Skin epidermis (tissue), 12 donors: ENCODE results near the gene VWA5B1.
"Not testable (repeated sequence)": the region's sequence is repeated elsewhere in the genome, so short reads cannot be mapped to it uniquely, and the experiment has no call there.

Experiments
- H3K27ac ChIP-seq, 21 experiments: fragments of 200-600 bp; sonication (generic) in 11 of 21; one replicate each; pipeline ENCODE4 v1.5.0; 2020; ENCODE audit warnings: mild to moderate bottlenecking in 3 of 21, inconsistent platforms in 2 of 21, moderate library complexity in 2 of 21
- H3K4me3 ChIP-seq, 7 experiments: fragments of 200-600 bp; sonication (generic) in 2 of 7; one replicate each; pipeline ENCODE4 v1.5.0; 2020; ENCODE audit warnings: inconsistent platforms in 2 of 7, mild to moderate bottlenecking in 2 of 7, moderate library complexity in 1 of 7

VWA5B1 gene, protein sequence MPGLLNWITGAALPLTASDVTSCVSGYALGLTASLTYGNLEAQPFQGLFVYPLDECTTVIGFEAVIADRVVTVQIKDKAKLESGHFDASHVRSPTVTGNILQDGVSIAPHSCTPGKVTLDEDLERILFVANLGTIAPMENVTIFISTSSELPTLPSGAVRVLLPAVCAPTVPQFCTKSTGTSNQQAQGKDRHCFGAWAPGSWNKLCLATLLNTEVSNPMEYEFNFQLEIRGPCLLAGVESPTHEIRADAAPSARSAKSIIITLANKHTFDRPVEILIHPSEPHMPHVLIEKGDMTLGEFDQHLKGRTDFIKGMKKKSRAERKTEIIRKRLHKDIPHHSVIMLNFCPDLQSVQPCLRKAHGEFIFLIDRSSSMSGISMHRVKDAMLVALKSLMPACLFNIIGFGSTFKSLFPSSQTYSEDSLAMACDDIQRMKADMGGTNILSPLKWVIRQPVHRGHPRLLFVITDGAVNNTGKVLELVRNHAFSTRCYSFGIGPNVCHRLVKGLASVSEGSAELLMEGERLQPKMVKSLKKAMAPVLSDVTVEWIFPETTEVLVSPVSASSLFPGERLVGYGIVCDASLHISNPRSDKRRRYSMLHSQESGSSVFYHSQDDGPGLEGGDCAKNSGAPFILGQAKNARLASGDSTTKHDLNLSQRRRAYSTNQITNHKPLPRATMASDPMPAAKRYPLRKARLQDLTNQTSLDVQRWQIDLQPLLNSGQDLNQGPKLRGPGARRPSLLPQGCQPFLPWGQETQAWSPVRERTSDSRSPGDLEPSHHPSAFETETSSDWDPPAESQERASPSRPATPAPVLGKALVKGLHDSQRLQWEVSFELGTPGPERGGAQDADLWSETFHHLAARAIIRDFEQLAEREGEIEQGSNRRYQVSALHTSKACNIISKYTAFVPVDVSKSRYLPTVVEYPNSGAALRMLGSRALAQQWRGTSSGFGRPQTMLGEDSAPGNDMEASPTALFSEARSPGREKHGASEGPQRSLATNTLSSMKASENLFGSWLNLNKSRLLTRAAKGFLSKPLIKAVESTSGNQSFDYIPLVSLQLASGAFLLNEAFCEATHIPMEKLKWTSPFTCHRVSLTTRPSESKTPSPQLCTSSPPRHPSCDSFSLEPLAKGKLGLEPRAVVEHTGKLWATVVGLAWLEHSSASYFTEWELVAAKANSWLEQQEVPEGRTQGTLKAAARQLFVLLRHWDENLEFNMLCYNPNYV

DNA sequence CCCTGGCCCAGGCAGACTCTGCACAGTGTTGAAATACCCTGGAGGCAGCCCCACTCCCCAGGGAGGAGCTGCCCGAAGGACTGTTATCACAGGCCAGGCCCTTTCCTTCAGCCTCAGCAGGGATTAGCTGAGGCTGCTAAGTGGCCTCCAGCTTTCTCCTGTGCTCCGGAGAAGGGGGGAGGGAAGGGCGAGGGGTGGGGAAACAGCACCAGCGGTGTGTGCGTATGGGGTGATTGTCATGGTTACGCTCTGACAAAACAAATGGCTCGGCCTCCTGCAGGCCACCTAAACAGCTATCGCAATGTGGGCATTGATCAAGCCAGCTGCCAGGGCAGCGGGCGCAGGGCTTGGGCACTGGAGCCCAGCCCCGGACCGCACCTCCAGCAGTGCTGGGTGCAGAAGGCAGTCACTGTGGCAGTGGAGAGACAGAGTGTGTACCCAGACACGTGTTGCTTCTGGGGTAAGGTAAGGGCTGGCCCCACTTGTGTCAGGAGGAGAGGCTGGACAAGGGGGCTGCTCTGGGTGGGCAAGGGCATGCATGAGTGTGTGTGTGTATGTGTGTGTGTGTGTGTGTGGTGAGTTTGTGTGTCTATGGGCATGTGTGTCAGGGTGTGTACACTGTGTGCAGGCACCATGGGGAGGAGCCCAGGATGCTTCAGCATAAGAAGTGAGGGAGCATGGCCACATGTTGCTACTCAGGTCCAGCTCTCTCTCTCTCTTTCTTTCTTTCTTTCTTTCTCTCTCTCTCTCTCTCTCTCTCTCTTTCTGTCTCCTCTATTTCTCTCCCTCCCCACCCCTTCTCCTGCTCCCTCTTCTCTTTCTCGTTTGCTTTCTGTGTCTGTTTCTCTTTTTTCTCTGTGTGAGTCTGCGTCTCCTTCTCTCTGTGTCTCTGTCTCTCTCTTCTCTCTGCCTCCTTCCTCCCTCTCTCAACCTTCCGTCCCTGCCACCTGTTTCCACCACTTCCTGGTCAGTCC lies at the start of gene VWA5B1:
VWA5B1 (plus strand) TSS at position 252 of the 974 bp plus-strand sequence. CDS start 19,727 bp downstream, outside the sequence.
- Histone ChIP-seq H3K4me3 (no peak within 1 kb of the TSS), H3K27ac (no peak within 1 kb of the TSS)

DNA sequence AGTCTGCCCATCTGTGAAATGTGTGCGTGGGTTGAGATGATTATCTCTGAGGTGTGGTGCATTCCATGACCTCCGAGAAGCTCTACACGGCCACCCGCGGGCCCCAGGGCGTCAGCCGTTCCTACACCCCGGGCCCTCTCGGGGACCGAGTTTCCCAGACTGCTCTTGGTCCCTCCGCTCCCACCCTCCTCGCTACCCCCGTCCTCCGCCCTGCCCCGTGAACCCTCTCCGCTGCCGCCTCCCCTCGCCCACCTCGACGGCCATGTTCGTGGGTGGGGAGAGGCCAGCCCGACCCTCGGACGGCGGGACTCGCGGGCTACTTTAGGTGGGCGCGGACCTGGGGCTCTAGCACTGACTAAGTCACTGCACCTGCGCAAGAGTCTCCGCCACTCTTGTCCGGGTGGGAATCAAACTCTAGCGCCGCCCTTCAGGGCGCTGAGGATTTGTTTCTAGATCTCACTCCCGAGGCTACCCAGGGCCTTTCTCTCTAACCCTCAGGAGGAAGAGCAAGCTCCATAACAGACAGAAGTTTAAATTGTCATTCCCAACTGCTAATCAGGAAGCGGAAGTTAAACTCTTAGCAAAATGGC lies 47.7 kb upstream of the VWA5B1 start:
- Histone ChIP-seq H3K4me3 (no peak overlapping the region), H3K27ac (no peak overlapping the region)

DNA sequence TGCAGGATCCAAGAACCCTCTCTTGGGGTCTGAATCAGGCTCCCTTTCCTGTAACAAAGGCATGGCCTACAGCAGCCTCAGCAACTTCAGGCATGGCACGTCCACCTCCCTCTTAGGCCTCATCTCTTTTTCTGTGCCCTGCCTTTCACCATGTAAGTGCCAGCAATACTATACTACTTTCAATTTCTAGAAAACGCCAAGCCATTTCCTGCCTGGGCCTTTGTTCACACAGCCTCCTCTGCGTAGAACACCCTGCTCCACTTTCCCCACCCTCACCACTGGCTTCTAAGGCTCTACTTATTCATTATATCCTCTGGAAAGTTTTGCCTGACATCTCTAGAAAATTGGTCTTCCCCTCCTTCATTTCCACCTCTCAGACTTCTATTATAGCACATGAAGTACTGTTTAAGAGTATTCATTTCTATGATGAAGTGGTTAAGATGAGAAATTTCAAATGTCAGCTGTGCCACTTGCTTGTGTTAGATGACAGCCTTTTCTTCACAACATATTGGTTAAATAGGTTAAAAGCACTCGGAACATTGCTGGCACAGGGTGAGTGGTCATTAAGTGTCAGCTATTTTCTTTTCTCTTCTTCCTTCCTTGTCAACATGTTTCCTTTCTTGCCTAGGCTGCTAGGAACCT lies 41.6 kb upstream of the VWA5B1 start:
- Histone ChIP-seq H3K4me3 (no peak overlapping the region), H3K27ac (peak overlapping the region in 3 of 21 experiments; percentile 15 to 53 (median 17))

DNA sequence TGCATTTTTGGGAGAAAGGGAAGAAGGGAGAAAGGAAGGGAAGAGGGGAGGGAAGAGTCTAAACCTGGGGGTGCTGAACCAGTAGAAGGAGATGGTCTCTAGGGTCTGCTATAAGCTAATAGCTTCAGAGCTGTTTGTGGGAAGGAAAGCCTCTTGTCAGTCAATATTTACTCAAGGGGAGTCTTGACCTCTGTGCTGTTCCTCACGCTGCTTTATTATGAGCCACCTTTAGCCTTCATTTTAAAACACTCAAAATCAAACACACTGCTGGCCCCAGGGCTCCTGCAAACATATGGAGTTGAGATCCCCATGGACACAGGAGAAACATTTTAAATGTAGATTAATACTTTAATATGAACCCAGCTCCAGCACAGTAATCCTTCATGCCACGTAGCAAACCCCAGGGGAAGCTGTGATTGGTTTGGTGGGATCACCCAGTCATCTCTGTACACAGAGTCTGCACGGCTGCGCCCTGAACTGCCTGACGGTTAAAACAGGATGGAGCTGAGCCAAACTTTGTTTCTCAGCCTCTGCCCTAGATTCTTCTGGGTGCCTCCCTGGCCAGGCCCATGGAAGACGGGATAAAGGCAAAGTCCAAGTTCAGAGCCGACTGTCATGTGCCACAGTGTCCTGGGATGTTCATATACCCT lies 40.2 kb upstream of the VWA5B1 start:
- H3K27ac ChIP-seq: no peak overlapping the region

DNA sequence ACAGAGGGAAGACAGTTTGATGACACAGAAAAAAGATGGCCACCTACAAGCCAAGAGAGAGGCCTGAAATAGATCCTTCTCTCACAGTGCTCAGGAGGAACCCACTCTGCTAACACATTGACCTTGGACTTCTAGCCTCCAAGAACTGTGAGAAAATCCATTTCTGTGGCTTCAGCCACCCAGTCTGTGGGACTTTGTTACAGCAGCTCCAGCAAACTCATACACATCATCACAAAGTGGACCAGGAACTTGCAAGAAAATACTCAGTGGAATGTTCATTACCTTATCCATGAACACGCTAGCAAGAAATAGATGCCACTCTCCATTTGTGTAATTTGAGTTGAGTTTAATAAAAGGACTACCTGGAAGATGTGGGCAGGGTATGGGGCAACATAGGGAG lies 38.1 kb upstream of the VWA5B1 start:
- H3K27ac ChIP-seq: no peak overlapping the region
- H3K4me3 ChIP-seq: no peak overlapping the region

More for the DNA sequence above, 40.2 kb upstream of the VWA5B1 start:
- no peak overlapping the region for H3K4me3 ChIP-seq

DNA sequence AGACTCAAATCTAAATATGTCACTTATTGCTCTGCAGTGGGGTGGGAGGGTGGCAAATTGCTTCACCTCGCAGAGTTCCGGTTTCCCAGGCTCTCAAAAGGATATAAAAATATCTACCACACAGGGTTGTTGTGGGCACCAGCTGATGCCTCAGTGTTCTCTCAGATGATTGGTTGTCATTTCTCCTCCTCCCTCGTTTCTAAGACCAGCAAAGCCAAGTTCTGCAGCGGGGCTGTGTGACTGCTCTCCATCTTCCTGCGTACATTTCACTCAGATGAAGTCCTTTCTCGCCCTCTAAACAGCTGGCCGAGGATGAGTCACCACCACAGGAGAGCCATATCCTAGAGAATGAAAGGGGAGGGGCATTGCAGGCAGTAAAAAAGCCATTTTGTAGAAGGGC lies 35.0 kb upstream of the VWA5B1 start:
- H3K27ac ChIP-seq: no peak overlapping the region
- H3K4me3 ChIP-seq: no peak overlapping the region

DNA sequence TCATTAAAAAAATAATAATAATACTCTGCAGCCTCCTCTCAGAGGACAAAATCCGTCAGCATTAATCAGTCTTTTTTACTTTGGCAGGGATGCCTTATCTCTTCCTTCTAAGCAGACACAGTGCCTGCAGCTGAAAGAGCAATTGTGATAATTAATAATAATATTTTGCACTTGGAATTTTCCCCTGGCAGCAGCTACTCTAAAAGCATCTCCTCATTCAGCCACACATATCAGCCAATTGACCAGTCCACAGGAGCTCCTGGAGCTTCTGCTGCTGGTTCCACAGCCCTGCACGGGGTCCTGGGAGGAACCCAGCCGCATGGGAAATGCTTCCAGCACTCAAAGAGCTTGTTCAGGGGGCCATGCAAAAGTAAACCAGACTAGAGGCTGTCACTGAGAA lies 31.0 kb upstream of the VWA5B1 start:
- no peak overlapping the region for H3K27ac ChIP-seq

DNA sequence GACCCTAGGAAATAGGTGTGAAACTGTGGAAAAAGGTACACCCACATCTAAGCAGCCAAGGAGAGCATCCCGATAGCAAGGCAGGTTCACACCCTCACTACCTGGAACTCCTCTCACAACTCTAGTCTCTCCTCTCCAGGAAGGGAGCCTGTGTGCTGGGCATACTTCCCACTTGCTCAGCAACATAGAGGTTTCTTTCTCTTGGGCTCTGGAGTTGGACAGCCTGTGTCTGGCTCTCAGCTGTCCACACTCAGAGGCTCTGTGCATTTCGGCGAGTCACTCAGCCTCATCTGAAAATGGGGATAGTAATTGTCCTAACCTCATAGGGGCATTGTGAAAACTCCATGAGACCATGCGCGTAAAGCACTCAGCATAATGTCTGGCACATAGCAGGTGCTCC lies 29.6 kb upstream of the VWA5B1 start:
- H3K27ac ChIP-seq: no peak overlapping the region

More for the DNA sequence above, 31.0 kb upstream of the VWA5B1 start:
- no peak overlapping the region for H3K4me3 ChIP-seq

DNA sequence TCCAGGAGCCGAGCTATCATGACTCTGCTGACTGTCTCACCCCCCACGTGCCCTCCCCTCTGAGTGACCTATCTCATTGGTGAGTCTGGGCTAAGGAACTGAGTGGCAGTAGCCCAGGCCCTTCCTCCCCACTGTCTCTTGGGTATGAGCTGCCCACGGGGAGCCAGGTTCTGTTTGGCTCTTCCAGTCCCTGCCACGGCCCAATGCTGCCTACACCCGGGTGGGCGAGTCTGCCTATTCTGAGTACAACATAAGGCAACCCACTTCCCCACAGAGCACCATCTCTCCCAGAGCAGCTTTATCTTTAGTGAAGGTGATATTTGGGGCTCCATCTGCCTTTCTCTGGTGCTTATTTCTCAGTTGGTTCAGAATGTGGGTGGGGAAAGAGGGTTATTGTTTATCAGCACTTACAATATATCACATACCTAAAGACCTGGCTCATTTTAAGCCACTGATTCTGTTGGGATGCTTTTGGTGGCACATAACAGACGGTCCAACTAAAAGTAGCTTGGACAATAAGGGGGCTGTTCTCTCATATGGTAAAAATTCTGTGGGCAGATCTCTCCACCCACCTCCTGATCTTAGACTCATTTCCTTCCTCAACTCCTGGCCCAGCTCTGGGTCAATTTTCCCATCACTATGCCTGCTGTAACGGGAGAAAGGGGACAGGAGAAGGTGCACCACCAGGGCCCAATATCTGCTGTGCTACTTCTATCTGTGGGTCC lies 27.7 kb upstream of the VWA5B1 start:
- H3K27ac ChIP-seq: no peak overlapping the region
- no peak overlapping the region for H3K4me3 ChIP-seq

More for the DNA sequence above, 29.6 kb upstream of the VWA5B1 start:
- H3K4me3 ChIP-seq: no peak overlapping the region

DNA sequence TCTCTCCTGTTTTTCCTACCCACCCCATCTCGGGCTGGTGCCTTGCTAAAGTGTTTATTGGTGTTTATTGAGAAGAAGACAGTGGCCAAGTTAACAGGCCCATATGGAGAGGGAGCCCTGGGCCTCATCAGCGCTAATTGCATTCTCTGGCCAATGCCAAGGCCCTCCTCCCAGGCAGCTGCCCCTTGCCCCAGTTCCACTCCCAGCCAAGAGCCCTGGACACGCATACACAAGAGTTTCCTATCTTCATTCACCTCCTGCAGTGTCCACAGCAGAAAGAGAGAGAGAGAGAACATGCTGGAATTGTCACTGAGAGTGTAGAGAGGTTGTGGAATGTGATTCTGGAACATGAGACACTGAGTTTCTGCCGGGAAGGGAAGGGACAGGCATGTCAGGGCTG lies 25.4 kb upstream of the VWA5B1 start:
- Histone ChIP-seq H3K27ac (no peak overlapping the region), H3K4me3 (no peak overlapping the region)

DNA sequence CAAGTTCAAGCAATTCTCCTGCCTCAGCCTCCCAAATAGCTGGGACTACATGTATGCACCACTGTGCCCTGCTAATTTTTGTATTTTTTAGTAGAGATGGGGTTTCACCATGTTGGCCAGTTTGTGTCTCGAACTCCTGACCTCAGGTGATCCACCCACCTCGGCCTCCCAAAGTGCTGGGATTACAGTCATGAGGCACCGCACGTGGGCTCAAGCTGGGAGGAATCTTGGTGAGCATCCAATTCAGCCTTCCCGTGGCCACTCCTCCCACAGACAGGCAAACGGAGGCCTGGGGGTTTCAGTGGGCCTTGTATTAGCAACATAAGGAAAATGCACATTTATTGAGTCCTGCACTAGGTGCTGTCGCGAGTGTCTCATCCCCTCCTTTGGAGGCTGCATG lies 24.5 kb upstream of the VWA5B1 start:
- H3K27ac ChIP-seq: no peak overlapping the region
- no peak overlapping the region for H3K4me3 ChIP-seq

DNA sequence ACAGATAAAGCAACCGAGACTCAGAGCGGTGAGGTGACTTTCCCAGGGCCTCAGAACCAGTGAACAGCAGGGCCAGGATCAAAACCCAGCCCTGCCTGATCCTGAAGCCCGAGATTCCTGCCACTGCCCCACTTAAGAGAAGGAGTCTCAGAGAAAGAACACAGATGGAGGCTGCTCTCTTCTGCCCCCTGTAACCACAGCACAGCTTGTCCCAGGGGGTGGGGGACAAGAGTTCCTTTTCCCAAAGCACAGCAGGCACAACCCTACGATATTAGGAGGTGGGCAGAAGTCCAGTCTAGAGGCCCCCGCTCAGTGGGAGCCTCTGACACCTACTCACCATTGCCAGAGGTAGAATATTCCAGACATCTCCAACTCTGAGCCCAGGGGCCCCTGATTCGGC lies 24.0 kb upstream of the VWA5B1 start:
- Histone ChIP-seq H3K4me3 (no peak overlapping the region), H3K27ac (no peak overlapping the region)

DNA sequence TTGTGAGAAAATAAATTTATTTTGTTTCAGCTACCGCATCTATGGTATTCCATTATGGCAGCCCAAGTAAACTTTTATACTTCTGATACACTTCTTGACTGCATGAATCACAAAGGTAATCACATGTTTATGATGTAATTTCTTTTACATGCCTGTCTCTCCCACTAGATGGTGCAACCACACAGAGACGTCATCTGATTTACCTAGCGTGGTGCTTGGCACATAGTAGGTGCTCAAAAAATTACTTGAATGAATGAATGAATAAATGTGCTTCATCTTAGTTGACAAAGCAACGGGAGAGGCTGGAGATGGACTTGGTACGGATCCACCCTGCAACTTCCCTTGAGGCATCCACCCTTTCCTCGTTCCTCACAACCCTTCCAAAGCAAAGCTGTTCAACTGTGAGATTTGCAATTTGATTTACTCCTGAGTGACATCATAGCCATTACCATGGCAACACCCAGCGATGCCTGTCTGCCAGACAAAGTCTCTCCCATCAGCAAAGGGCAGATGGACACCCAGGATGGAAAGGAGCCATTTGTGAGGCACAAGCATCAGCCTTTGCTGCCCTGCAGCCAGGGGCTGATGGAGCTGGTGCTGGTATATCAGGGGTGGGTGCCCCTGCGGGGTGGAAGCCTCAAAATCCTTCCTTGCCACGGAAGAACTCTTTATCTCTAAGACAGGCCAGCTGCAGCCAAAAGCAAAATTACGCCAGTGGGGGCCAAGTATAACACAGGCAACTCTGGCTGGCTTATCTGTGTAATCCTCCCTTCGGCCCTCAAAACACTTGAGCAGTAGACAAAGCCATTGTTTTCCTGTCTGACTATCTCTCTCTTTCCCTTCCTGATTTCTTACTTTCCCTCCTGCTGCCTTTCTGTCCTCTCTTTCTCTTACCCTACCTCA lies 18.9 kb upstream of the VWA5B1 start:
- no peak overlapping the region for H3K27ac ChIP-seq
- no peak overlapping the region for H3K4me3 ChIP-seq

DNA sequence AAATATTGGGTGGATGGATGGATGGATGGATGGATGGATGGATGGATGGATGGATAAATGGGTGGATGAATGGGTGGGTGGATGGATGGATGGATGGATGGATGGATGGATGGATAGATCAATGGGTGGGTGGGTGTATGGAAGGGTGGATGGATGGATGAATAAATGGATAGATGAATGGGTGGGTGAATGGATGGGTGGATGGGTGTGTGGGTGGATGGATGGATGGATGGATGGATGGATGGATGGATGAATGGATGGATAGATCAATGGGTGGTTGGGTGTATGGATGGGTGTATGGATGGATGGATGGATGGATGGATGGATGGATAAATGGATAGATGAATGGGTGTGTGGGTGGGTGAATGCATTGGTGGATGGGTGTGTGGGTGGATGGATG lies 17.0 kb upstream of the VWA5B1 start:
- H3K4me3 ChIP-seq, H3K27ac ChIP-seq: not testable (repeated sequence)

DNA sequence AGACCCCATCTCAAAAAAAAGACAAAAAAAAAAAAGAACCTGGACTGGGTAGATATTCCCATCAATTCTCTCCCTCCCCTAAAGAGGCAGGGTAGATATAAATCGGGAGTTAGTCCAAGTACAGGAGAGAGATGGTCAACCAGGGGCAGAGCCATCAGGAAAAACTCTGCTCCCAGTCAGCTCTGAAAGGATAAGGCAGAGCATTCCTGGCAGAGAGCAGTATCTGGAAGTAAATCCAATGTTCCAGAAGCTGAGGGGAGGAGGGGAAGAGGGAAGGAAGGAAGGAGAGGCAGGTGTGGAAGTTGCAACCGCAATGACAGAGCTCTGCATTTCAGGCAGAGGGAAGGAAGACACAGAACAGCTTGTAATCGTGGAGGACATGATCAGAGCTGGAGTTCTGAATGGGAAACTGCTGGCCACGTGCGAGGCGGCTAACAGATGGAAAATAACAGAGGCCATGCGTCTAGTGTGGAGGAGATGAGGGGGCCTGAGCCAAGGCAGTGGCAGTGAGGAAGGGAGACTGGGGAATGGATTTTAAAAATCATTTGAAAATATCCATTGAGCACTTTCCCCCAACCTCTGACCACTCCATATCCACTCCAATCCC lies 15.3 kb upstream of the VWA5B1 start:
- no peak overlapping the region for H3K27ac ChIP-seq
- no peak overlapping the region for H3K4me3 ChIP-seq
